Gastroesophageal sphincter (tissue), 4 donors: ENCODE data around the gene PRKCQ. TPM values are rescaled to one million over a fixed set of nuclear protein-coding genes. Genes with fewer than 3 reads are reported as not detected.
"Not testable (repeated sequence)": the region's sequence is repeated elsewhere in the genome, so short reads cannot be mapped to it uniquely, and the experiment has no call there.

Source experiments
- ATAC-seq: fragments of 150-250 bp; one replicate; pipeline ENCODE4 v1.9.1; 2016; ENCODE audit warnings: mild to moderate bottlenecking, moderate library complexity
- H3K27ac ChIP-seq, 4 donors: fragments of 200-600 bp; sonication (generic) in 3 of 4; 1 replicate in 3 of 4; 2 replicates in 1 of 4; pipeline ENCODE4 v1.5.1; 2016 to 2019
- H3K27me3 ChIP-seq: fragments of 200-600 bp; sonication (generic); one replicate; pipeline ENCODE4 v1.5.1; 2019
- H3K36me3 ChIP-seq, 2 donors: fragments of 200-600 bp; sonication (generic); one replicate each; pipeline ENCODE4 v1.5.1; 2019; ENCODE audit warnings: control low read depth in 1 of 2
- H3K4me1 ChIP-seq, 3 donors: fragments of 200-600 bp; sonication (generic); 1 replicate in 2 of 3; 2 replicates in 1 of 3; pipeline ENCODE4 v1.5.1; 2016 to 2019; ENCODE audit warnings: control low read depth in 2 of 3
- H3K4me3 ChIP-seq, 2 donors: fragments of 200-600 bp; sonication (generic); one replicate each; pipeline ENCODE4 v1.5.1; 2019; ENCODE audit warnings: mild to moderate bottlenecking in 1 of 2, moderate library complexity in 1 of 2
- H3K9me3 ChIP-seq, 3 donors: fragments of 200-600 bp; sonication (generic); one replicate each; pipeline ENCODE4 v1.5.1; 2017 to 2019; ENCODE audit warnings: control low read depth in 2 of 3
- EP300 ChIP-seq: sonication (generic); formaldehyde crosslinking; IDR thresholded peaks from one replicate; pipeline ENCODE4 v1.6.1; 2017; ENCODE audit warnings: antibody characterized with exemption, mild to moderate bottlenecking
- POLR2A ChIP-seq, 2 donors: fragments of 450-650 bp; IDR thresholded peaks; one replicate each; pipeline ENCODE4 v1.6.1; 2017; ENCODE audit warnings: antibody characterized with exemption in 2 of 2, mild to moderate bottlenecking in 2 of 2, moderate library complexity in 1 of 2
- POLR2AphosphoS5 ChIP-seq: sonication (generic); formaldehyde crosslinking; IDR thresholded peaks from one replicate; pipeline ENCODE4 v1.6.1; 2017; ENCODE audit warnings: antibody characterized with exemption
- WGBS, 2 donors: methylation state at CpG; one replicate each; pipeline ENCODE4 v1.1.5; 2018; ENCODE audit warnings: low coverage in 1 of 2; 5-methylcytosine and 5-hydroxymethylcytosine counted together
- total RNA-seq, 4 donors: library from RNA; depleted of rRNA; stranded (reverse); fragments of >200 nt; gene quantifications; one replicate each; pipeline ENCODE4 v1.1.0, GENCODE V29; 2016
- TF ChIP-seq, protein P1 (sequence below), 4 experiments: fragments of 200-600 bp in 2 of 4; fragments of 450-650 bp in 2 of 4; sonication (generic) in 1 of 4; IDR thresholded peaks; one replicate each; pipeline ENCODE4 v1.5.1; 2017 to 2019; ENCODE audit warnings: antibody characterized with exemption in 4 of 4, mild to moderate bottlenecking in 2 of 4, moderate library complexity in 2 of 4

PRKCQ gene
- total RNA-seq, 4 donors from 2014 or later, result 2.0 to 7.6 (median 4.3) TPM

DNA sequence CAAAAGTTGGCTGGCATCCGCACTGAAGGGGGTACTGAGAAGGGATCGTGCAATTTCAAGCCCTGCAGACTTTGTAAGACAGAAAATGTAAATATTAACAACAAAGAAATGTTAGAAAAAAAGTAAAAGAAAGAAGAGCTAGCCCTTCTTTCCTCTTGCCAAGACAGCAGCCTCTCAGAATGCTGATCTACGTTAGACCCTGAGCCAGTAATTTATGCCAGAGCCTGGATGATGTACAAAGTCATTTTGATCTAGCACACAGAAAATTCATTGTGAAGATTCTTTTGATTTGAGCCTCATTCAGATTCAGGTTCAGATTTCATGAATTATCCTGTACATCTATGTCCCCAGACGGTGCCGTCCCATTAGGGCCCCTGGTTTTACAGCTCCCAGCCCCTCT is 105.2 kb downstream of the PRKCQ start:
- no peak overlapping the region for H3K4me3 ChIP-seq
- no peaks in the 10 kb centered on the region for H3K9me3 ChIP-seq
- no peak overlapping the region for H3K27ac ChIP-seq
- WGBS, 2 donors, result 60 to 65% methylated on average over 4 to 5 of the region's 5 CpGs
- no peaks in the 10 kb centered on the region for H3K4me1 ChIP-seq
- ATAC-seq, result no peak
- no peaks in the 10 kb centered on the region for H3K27me3 ChIP-seq
- no peak for TF ChIP-seq POLR2A (IDR thresholded peaks at IDR 0.05)
- no peak for TF ChIP-seq POLR2AphosphoS5
- no peak for TF ChIP-seq EP300
- TF ChIP-seq, protein P1, sequence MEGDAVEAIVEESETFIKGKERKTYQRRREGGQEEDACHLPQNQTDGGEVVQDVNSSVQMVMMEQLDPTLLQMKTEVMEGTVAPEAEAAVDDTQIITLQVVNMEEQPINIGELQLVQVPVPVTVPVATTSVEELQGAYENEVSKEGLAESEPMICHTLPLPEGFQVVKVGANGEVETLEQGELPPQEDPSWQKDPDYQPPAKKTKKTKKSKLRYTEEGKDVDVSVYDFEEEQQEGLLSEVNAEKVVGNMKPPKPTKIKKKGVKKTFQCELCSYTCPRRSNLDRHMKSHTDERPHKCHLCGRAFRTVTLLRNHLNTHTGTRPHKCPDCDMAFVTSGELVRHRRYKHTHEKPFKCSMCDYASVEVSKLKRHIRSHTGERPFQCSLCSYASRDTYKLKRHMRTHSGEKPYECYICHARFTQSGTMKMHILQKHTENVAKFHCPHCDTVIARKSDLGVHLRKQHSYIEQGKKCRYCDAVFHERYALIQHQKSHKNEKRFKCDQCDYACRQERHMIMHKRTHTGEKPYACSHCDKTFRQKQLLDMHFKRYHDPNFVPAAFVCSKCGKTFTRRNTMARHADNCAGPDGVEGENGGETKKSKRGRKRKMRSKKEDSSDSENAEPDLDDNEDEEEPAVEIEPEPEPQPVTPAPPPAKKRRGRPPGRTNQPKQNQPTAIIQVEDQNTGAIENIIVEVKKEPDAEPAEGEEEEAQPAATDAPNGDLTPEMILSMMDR (IDR thresholded peaks at IDR 0.05), result no peak
- H3K36me3 ChIP-seq, result peaks cover 0 to 9% of the 10 kb centered on the region in 2 donors

- H3K4me1 ChIP-seq, result no peaks in the 10 kb centered on the region
- H3K4me3 ChIP-seq, result no peak overlapping the region
- H3K9me3 ChIP-seq, result no peaks in the 10 kb centered on the region
- H3K36me3 ChIP-seq, result peaks cover 0 to 9% of the 10 kb centered on the region in 2 donors
- ATAC-seq, result no peak
- no peak overlapping the region for H3K27ac ChIP-seq
- WGBS, 2 donors, result 54 to 65% methylated on average over 6 of the region's 6 CpGs
- TF ChIP-seq EP300, result no peak
- no peak for TF ChIP-seq POLR2A (IDR thresholded peaks at IDR 0.05)
- no peak for TF ChIP-seq POLR2AphosphoS5
- TF ChIP-seq, protein P1 (IDR thresholded peaks at IDR 0.05), result no peak
- no peaks in the 10 kb centered on the region for H3K27me3 ChIP-seq
Observed at GRCh38 chr10:6473901-6474370, 106.1 kb downstream of the PRKCQ start.

- H3K4me3 ChIP-seq, result no peak overlapping the region
- no peaks in the 10 kb centered on the region for H3K4me1 ChIP-seq
- H3K36me3 ChIP-seq, result peaks cover 0 to 4% of the 10 kb centered on the region in 2 donors
- H3K9me3 ChIP-seq, result no peaks in the 10 kb centered on the region
- WGBS, 2 donors, result 71 to 95% methylated on average over 7 of the region's 7 CpGs
- no peaks in the 10 kb centered on the region for H3K27me3 ChIP-seq
- H3K27ac ChIP-seq, result no peak overlapping the region
- TF ChIP-seq POLR2AphosphoS5 (no peak), POLR2A (IDR thresholded peaks at IDR 0.05) (no peak), EP300 (no peak)
- TF ChIP-seq, protein P1 (IDR thresholded peaks at IDR 0.05), result no peak
- no peak for ATAC-seq
Observed at GRCh38 chr10:6473430-6473829, 106.6 kb downstream of the PRKCQ start.

GRCh38 chr10:6472710-6473005 is 107.4 kb downstream of the PRKCQ start:
- not testable (repeated sequence) for H3K36me3 ChIP-seq, H3K4me1 ChIP-seq, H3K27ac ChIP-seq, ATAC-seq, H3K4me3 ChIP-seq, H3K27me3 ChIP-seq, H3K9me3 ChIP-seq
- WGBS, 2 donors, result 80 to 85% methylated on average over 7 of the region's 7 CpGs

GRCh38 chr10:6470894-6471618 is 109.0 kb downstream of the PRKCQ start:
- no peaks in the 10 kb centered on the region for H3K9me3 ChIP-seq
- H3K36me3 ChIP-seq, result no peaks in the 10 kb centered on the region
- 88 to 93% methylated on average over 9 to 10 of the region's 11 CpGs for WGBS, 2 donors
- H3K4me1 ChIP-seq, result no peaks in the 10 kb centered on the region
- H3K4me3 ChIP-seq, result no peak overlapping the region
- TF ChIP-seq POLR2AphosphoS5 (no peak), EP300 (no peak), POLR2A (IDR thresholded peaks at IDR 0.05) (no peak)
- TF ChIP-seq, protein P1 (IDR thresholded peaks at IDR 0.05), result no peak
- H3K27me3 ChIP-seq, result no peaks in the 10 kb centered on the region
- no peak overlapping the region for H3K27ac ChIP-seq
- no peak for ATAC-seq
